KOPT-K1 (cell line): ENCODE results near the gene DNAH11.

ENCODE experiments used
- H3K27ac ChIP-seq: fragments of 200-600 bp; sonication (generic); 2 replicates; pipeline ENCODE4 v1.5.1; 2016; ENCODE audit warnings: antibody characterized with exemption, mild to moderate bottlenecking, low read depth, low read length; ENCODE audit not compliant: poor library complexity, severe bottlenecking
- H3K36me3 ChIP-seq: fragments of 200-600 bp; sonication (generic); 2 replicates; pipeline ENCODE4 v1.5.1; 2017; ENCODE audit warnings: antibody characterized with exemption, mild to moderate bottlenecking, low read length, moderate library complexity; ENCODE audit not compliant: insufficient read depth
- H3K9me3 ChIP-seq: fragments of 200-600 bp; sonication (generic); 2 replicates; pipeline ENCODE4 v1.5.1; 2017; ENCODE audit warnings: antibody characterized with exemption, low read length, mild to moderate bottlenecking; ENCODE audit not compliant: insufficient read depth, poor library complexity, severe bottlenecking

DNAH11 gene

GRCh38 chr7:21585070-21585724 is 42.4 kb downstream of the DNAH11 start:
- H3K27ac ChIP-seq: no peak overlapping the region
- peaks cover 4% of the 10 kb centered on the region for H3K9me3 ChIP-seq
- H3K36me3 ChIP-seq: no peaks in the 10 kb centered on the region

GRCh38 chr7:21587139-21587784 is 44.4 kb downstream of the DNAH11 start:
- Histone ChIP-seq H3K36me3 (no peaks in the 10 kb centered on the region), H3K27ac (no peak overlapping the region), H3K9me3 (peaks cover 4% of the 10 kb centered on the region)

GRCh38 chr7:21596801-21597200 is 54.0 kb downstream of the DNAH11 start:
- Histone ChIP-seq H3K9me3 (no peaks in the 10 kb centered on the region), H3K27ac (no peak overlapping the region), H3K36me3 (no peaks in the 10 kb centered on the region)

- no peaks in the 10 kb centered on the region for H3K36me3 ChIP-seq
- H3K9me3 ChIP-seq: no peaks in the 10 kb centered on the region
- no peak overlapping the region for H3K27ac ChIP-seq
These were observed 60.6 kb downstream of the DNAH11 start for GRCh38 chr7:21603462-21603861.

- no peak overlapping the region for H3K27ac ChIP-seq
- H3K9me3 ChIP-seq: no peaks in the 10 kb centered on the region
- no peaks in the 10 kb centered on the region for H3K36me3 ChIP-seq
These were observed 61.3 kb downstream of the DNAH11 start for GRCh38 chr7:21603972-21604749.

- H3K27ac ChIP-seq: no peak overlapping the region
- no peaks in the 10 kb centered on the region for H3K9me3 ChIP-seq
- no peaks in the 10 kb centered on the region for H3K36me3 ChIP-seq
These were observed 62.3 kb downstream of the DNAH11 start for GRCh38 chr7:21605008-21605585.

GRCh38 chr7:21608465-21608864 is 65.6 kb downstream of the DNAH11 start:
- H3K27ac ChIP-seq: no peak overlapping the region
- no peaks in the 10 kb centered on the region for H3K9me3 ChIP-seq
- no peaks in the 10 kb centered on the region for H3K36me3 ChIP-seq

- Histone ChIP-seq H3K36me3 (no peaks in the 10 kb centered on the region), H3K27ac (no peak overlapping the region), H3K9me3 (no peaks in the 10 kb centered on the region)
These were observed 68.3 kb downstream of the DNAH11 start for GRCh38 chr7:21611129-21611528.

GRCh38 chr7:21616091-21616490 is 73.3 kb downstream of the DNAH11 start:
- no peaks in the 10 kb centered on the region for H3K36me3 ChIP-seq
- no peak overlapping the region for H3K27ac ChIP-seq
- H3K9me3 ChIP-seq: no peaks in the 10 kb centered on the region

GRCh38 chr7:21616796-21617436 is 74.1 kb downstream of the DNAH11 start:
- H3K27ac ChIP-seq: no peak overlapping the region
- no peaks in the 10 kb centered on the region for H3K36me3 ChIP-seq
- H3K9me3 ChIP-seq: no peaks in the 10 kb centered on the region

GRCh38 chr7:21617513-21617912 is 74.7 kb downstream of the DNAH11 start:
- Histone ChIP-seq H3K36me3 (no peaks in the 10 kb centered on the region), H3K27ac (no peak overlapping the region), H3K9me3 (no peaks in the 10 kb centered on the region)

- no peaks in the 10 kb centered on the region for H3K36me3 ChIP-seq
- no peak overlapping the region for H3K27ac ChIP-seq
- no peaks in the 10 kb centered on the region for H3K9me3 ChIP-seq
These were observed 75.1 kb downstream of the DNAH11 start for GRCh38 chr7:21617916-21618390.

- H3K36me3 ChIP-seq: no peaks in the 10 kb centered on the region
- H3K9me3 ChIP-seq: no peaks in the 10 kb centered on the region
- no peak overlapping the region for H3K27ac ChIP-seq
These were observed 75.9 kb downstream of the DNAH11 start for GRCh38 chr7:21618706-21619105.

- no peaks in the 10 kb centered on the region for H3K36me3 ChIP-seq
- H3K9me3 ChIP-seq: no peaks in the 10 kb centered on the region
- H3K27ac ChIP-seq: no peak overlapping the region
These were observed 77.2 kb downstream of the DNAH11 start for GRCh38 chr7:21620054-21620453.

- H3K36me3 ChIP-seq: no peaks in the 10 kb centered on the region
- H3K9me3 ChIP-seq: no peaks in the 10 kb centered on the region
- H3K27ac ChIP-seq: no peak overlapping the region
These were observed 81.5 kb downstream of the DNAH11 start for GRCh38 chr7:21624320-21624719.
